Caco-2 (cell line): ENCODE data around the gene TPSD1. TPM values are rescaled to one million over a fixed set of nuclear protein-coding genes. Genes with fewer than 3 reads are reported as not detected.

Experiments
- BruUV-seq: library from RNA; stranded (reverse); fragments of 400-500 nt; replicated peaks from 2 replicates; lab custom pipeline; 2021; lab: Mats Ljungman, UMichigan
- CTCF ChIA-PET: fragments of 300-600 bp; sonication (Branson Sonifier 250); formaldehyde crosslinking; loops from one replicate; lab custom pipeline; 2022; ENCODE audit warnings: antibody characterized with exemption; lab: Charles Lee
- POLR2A ChIA-PET: fragments of 300-600 bp; sonication (Branson Sonifier 250); formaldehyde crosslinking; loops from one replicate; lab custom pipeline; 2022; ENCODE audit warnings: antibody characterized with exemption; lab: Charles Lee
- DNase-seq, 2 experiments: peaks; one replicate each; pipeline versions ENCODE4 v3.0.0 to v3.0.0-alpha.2; 2020 to 2022
- H3K27me3 ChIP-seq: replicated peaks from 2 replicates; pipeline ENCODE4 v1.6.0; 2011; ENCODE audit warnings: low read length; ENCODE audit not compliant: control insufficient read depth, insufficient read depth
- H3K36me3 ChIP-seq: 2 replicates; pipeline ENCODE4 v1.5.1; 2011; ENCODE audit warnings: low read length; ENCODE audit not compliant: control insufficient read depth, insufficient read depth
- H3K4me1 ChIP-seq: fragments of 250-450 bp; sonication (Bioruptor Pico); 2 replicates; pipeline ENCODE4 v1.5.1; 2020; ENCODE audit warnings: mild to moderate bottlenecking
- H3K4me3 ChIP-seq: 2 replicates; pipeline ENCODE4 v1.5.1; 2011; ENCODE audit warnings: low read depth, mild to moderate bottlenecking, control low read depth, low read length
- H3K9me3 ChIP-seq: fragments of 250-450 bp; sonication (Bioruptor Pico); 2 replicates; pipeline ENCODE4 v1.5.1; 2020; ENCODE audit warnings: mild to moderate bottlenecking, moderate library complexity
- H3K27ac Mint-ChIP-seq: one replicate; pipeline ENCODE4 v1.8.0; 2022; ENCODE audit warnings: mixed read lengths; ENCODE audit not compliant: unreplicated experiment
- H3K27me3 Mint-ChIP-seq: one replicate; pipeline ENCODE4 v1.8.0; 2022; ENCODE audit warnings: mixed read lengths; ENCODE audit not compliant: insufficient read depth, unreplicated experiment
- H3K36me3 Mint-ChIP-seq: one replicate; pipeline ENCODE4 v1.8.0; 2022; ENCODE audit warnings: mild to moderate bottlenecking, mixed read lengths; ENCODE audit not compliant: insufficient read depth, unreplicated experiment
- H3K4me1 Mint-ChIP-seq: one replicate; pipeline ENCODE4 v1.8.0; 2022; ENCODE audit warnings: low read depth, mixed read lengths; ENCODE audit not compliant: unreplicated experiment
- H3K4me3 Mint-ChIP-seq: one replicate; pipeline ENCODE4 v1.8.0; 2022; ENCODE audit warnings: mild to moderate bottlenecking, moderate library complexity, mixed read lengths; ENCODE audit not compliant: unreplicated experiment
- H3K9me3 Mint-ChIP-seq: one replicate; pipeline ENCODE4 v1.8.0; 2022; ENCODE audit warnings: mixed read lengths; ENCODE audit not compliant: unreplicated experiment
- CTCF ChIP-seq, 2 experiments: fragments of 200-600 bp in 1 of 2; IDR thresholded peaks; 1 replicate in 1 of 2; 2 replicates in 1 of 2; pipeline versions ENCODE4 v1.5.1 to v1.8.0; 2011 to 2022; ENCODE audit warnings: antibody characterized with exemption in 1 of 2, control low read depth in 1 of 2, inconsistent platforms in 1 of 2, low read depth in 1 of 2, low read length in 1 of 2, mild to moderate bottlenecking in 1 of 2, moderate library complexity in 1 of 2; ENCODE audit not compliant: insufficient read depth in 1 of 2, severe bottlenecking in 1 of 2, unreplicated experiment in 1 of 2
- intact Hi-C: fragments of 100-400 bp; cut with micrococcal nuclease; formaldehyde crosslinking; loops from one replicate; pipeline ENCODE4 v1.10.0; 2022; ENCODE audit not compliant: unreplicated experiment
- total RNA-seq: library from RNA; stranded (reverse); gene quantifications from 2 replicates; pipeline ENCODE4 v1.2.3, GENCODE V29; 2022

TPSD1 gene
- total RNA-seq, 1 experiment from 2014 or later: not detected

- CTCF ChIA-PET: no interaction called here
- TF ChIP-seq CTCF (IDR thresholded peaks at IDR 0.05; ENCODE audit: insufficient read depth in 1 of 2, low read depth in 1 of 2, low read length in 1 of 2, severe bottlenecking in 1 of 2, unreplicated experiment in 1 of 2): no peak
- H3K36me3 ChIP-seq: no peaks in the 10 kb centered on the region
- peaks cover 4% of the 10 kb centered on the region for H3K27me3 Mint-ChIP-seq
- H3K4me3 ChIP-seq: no peak overlapping the region
- no peak overlapping the region for H3K27ac Mint-ChIP-seq
- no peaks in the 10 kb centered on the region for H3K9me3 ChIP-seq
- H3K27me3 ChIP-seq: no peaks in the 10 kb centered on the region; the same call in 1 of the 2 replicates
- BruUV-seq: no TSS peak
- intact Hi-C loops: no loop called here
- POLR2A ChIA-PET: no interaction called here
- H3K4me3 Mint-ChIP-seq: no peak overlapping the region
- DNase-seq: no peak
- H3K4me1 Mint-ChIP-seq: no peaks in the 10 kb centered on the region
- H3K4me1 ChIP-seq: no peaks in the 10 kb centered on the region
- no peaks in the 10 kb centered on the region for H3K36me3 Mint-ChIP-seq
- no peaks in the 10 kb centered on the region for H3K9me3 Mint-ChIP-seq
Measured at GRCh38 chr16:1256874-1257322, 1.0 kb downstream of the TPSD1 start.

- intact Hi-C loops: no loop called here
- DNase-seq: no peak
- Mint-ChIP-seq H3K9me3 (no peaks in the 10 kb centered on the region), H3K36me3 (no peaks in the 10 kb centered on the region), H3K4me3 (no peak overlapping the region), H3K27me3 (peaks cover 4% of the 10 kb centered on the region), H3K4me1 (no peaks in the 10 kb centered on the region), H3K27ac (no peak overlapping the region)
- CTCF ChIA-PET: no interaction called here
- BruUV-seq: no TSS peak
- no peaks in the 10 kb centered on the region; the same call in 1 of the 2 replicates for H3K27me3 ChIP-seq
- no peak for TF ChIP-seq CTCF (IDR thresholded peaks at IDR 0.05; ENCODE audit: insufficient read depth in 1 of 2, low read depth in 1 of 2, low read length in 1 of 2, severe bottlenecking in 1 of 2, unreplicated experiment in 1 of 2)
- POLR2A ChIA-PET: no interaction called here
- no peak overlapping the region for H3K4me3 ChIP-seq
- no peaks in the 10 kb centered on the region for H3K9me3 ChIP-seq
- no peaks in the 10 kb centered on the region for H3K4me1 ChIP-seq
- no peaks in the 10 kb centered on the region for H3K36me3 ChIP-seq
Measured at GRCh38 chr16:1257561-1258224, 1.8 kb downstream of the TPSD1 start.

- no peaks in the 10 kb centered on the region for H3K4me1 ChIP-seq
- H3K36me3 ChIP-seq: no peaks in the 10 kb centered on the region
- no TSS peak for BruUV-seq
- Mint-ChIP-seq H3K4me1 (no peaks in the 10 kb centered on the region), H3K27me3 (peaks cover 4% of the 10 kb centered on the region), H3K36me3 (no peaks in the 10 kb centered on the region), H3K27ac (no peak overlapping the region), H3K9me3 (no peaks in the 10 kb centered on the region), H3K4me3 (no peak overlapping the region)
- no peak for TF ChIP-seq CTCF (IDR thresholded peaks at IDR 0.05; ENCODE audit: insufficient read depth in 1 of 2, low read depth in 1 of 2, low read length in 1 of 2, severe bottlenecking in 1 of 2, unreplicated experiment in 1 of 2)
- intact Hi-C loops: no loop called here
- no peaks in the 10 kb centered on the region for H3K9me3 ChIP-seq
- ChIA-PET CTCF (no interaction called here), POLR2A (no interaction called here)
- no peaks in the 10 kb centered on the region; the same call in 1 of the 2 replicates for H3K27me3 ChIP-seq
- no peak for DNase-seq
- H3K4me3 ChIP-seq: no peak overlapping the region
Measured at GRCh38 chr16:1258225-1258600, 2.3 kb downstream of the TPSD1 start.
